Measurements from ENCODE around the gene KRTAP5-6. TPM values are rescaled to one million over a fixed set of nuclear protein-coding genes. Genes with fewer than 3 reads are reported as not detected.

KRTAP5-6 gene
- total RNA-seq, 4 donors from 2014 or later: 2.3 to 24.1 TPM; not detected in 2

- Histone ChIP-seq H3K4me3 (no peak overlapping the region), H3K27ac (no peak overlapping the region), H3K4me1 (no peaks in the 10 kb centered on the region), H3K9me3 (peaks cover 8% of the 10 kb centered on the region), H3K36me3 (no peaks in the 10 kb centered on the region), H3K27me3 (peaks cover 69% of the 10 kb centered on the region)
- TF ChIP-seq POLR2A (IDR thresholded peaks at IDR 0.05): no peak
- no peak for TF ChIP-seq EP300 (IDR thresholded peaks at IDR 0.05)
- TF ChIP-seq POLR2AphosphoS5 (IDR thresholded peaks at IDR 0.05): no peak
- TF ChIP-seq CTCF (IDR thresholded peaks at IDR 0.05): no peak
- 69% methylated on average over 16 of the region's 16 CpGs for WGBS
- DNase-seq (ENCODE audit: low spot score in 2 of 2): no peak
These were observed 38.3 kb downstream of the KRTAP5-6 start for GRCh38 chr11:1735271-1735670.

- WGBS: 63% methylated on average over 3 of the region's 3 CpGs
- no peaks in the 10 kb centered on the region for H3K36me3 ChIP-seq
- H3K27me3 ChIP-seq: peaks cover 62% of the 10 kb centered on the region
- no peak overlapping the region for H3K4me3 ChIP-seq
- DNase-seq (ENCODE audit: low spot score in 2 of 2): no peak
- no peaks in the 10 kb centered on the region for H3K4me1 ChIP-seq
- no peak overlapping the region for H3K27ac ChIP-seq
- peaks cover 8% of the 10 kb centered on the region for H3K9me3 ChIP-seq
- no peak for TF ChIP-seq CTCF (IDR thresholded peaks at IDR 0.05)
- TF ChIP-seq EP300 (IDR thresholded peaks at IDR 0.05): no peak
- TF ChIP-seq POLR2AphosphoS5 (IDR thresholded peaks at IDR 0.05): no peak
- no peak for TF ChIP-seq POLR2A (IDR thresholded peaks at IDR 0.05)
These were observed 39.5 kb downstream of the KRTAP5-6 start for GRCh38 chr11:1736447-1736992.

GRCh38 chr11:1737080-1737757, 40.2 kb downstream of the KRTAP5-6 start:
- WGBS: 80% methylated on average over 6 of the region's 6 CpGs
- Histone ChIP-seq H3K36me3 (no peaks in the 10 kb centered on the region), H3K9me3 (peaks cover 8% of the 10 kb centered on the region), H3K27ac (no peak overlapping the region), H3K27me3 (peaks cover 57% of the 10 kb centered on the region), H3K4me3 (no peak overlapping the region), H3K4me1 (no peaks in the 10 kb centered on the region)
- TF ChIP-seq POLR2A (IDR thresholded peaks at IDR 0.05): no peak
- no peak for TF ChIP-seq CTCF (IDR thresholded peaks at IDR 0.05)
- no peak for TF ChIP-seq POLR2AphosphoS5 (IDR thresholded peaks at IDR 0.05)
- TF ChIP-seq EP300 (IDR thresholded peaks at IDR 0.05): no peak
- no peak for DNase-seq (ENCODE audit: low spot score in 2 of 2)

- 82% methylated on average over 10 of the region's 10 CpGs for WGBS
- H3K27me3 ChIP-seq: peaks cover 46% of the 10 kb centered on the region
- DNase-seq (ENCODE audit: low spot score in 2 of 2): no peak
- no peaks in the 10 kb centered on the region for H3K4me1 ChIP-seq
- peaks cover 8% of the 10 kb centered on the region for H3K9me3 ChIP-seq
- H3K4me3 ChIP-seq: no peak overlapping the region
- H3K27ac ChIP-seq: no peak overlapping the region
- no peaks in the 10 kb centered on the region for H3K36me3 ChIP-seq
- TF ChIP-seq CTCF (IDR thresholded peaks at IDR 0.05) (no peak), EP300 (IDR thresholded peaks at IDR 0.05) (no peak), POLR2A (IDR thresholded peaks at IDR 0.05) (no peak), POLR2AphosphoS5 (IDR thresholded peaks at IDR 0.05) (no peak)
These were observed 41.4 kb downstream of the KRTAP5-6 start for GRCh38 chr11:1738380-1738779.

GRCh38 chr11:1739576-1739975, 42.6 kb downstream of the KRTAP5-6 start:
- TF ChIP-seq POLR2A (IDR thresholded peaks at IDR 0.05) (no peak), POLR2AphosphoS5 (IDR thresholded peaks at IDR 0.05) (no peak), CTCF (IDR thresholded peaks at IDR 0.05) (no peak), EP300 (IDR thresholded peaks at IDR 0.05) (no peak)

More at GRCh38 chr11:1739576-1739975, 42.6 kb downstream of the KRTAP5-6 start:
- H3K9me3 ChIP-seq: peaks cover 8% of the 10 kb centered on the region
- no peaks in the 10 kb centered on the region for H3K36me3 ChIP-seq
- peaks cover 34% of the 10 kb centered on the region for H3K27me3 ChIP-seq
- H3K4me1 ChIP-seq: no peaks in the 10 kb centered on the region
- H3K4me3 ChIP-seq: no peak overlapping the region
- no peak overlapping the region for H3K27ac ChIP-seq
- no peak for DNase-seq (ENCODE audit: low spot score in 2 of 2)
- WGBS: 64% methylated on average over 8 of the region's 8 CpGs

Measured in suprapubic skin (tissue), 4 donors.